Muscle of arm (tissue), 12 donors: ENCODE data around the gene HLA-G. TPM values are rescaled to one million over a fixed set of nuclear protein-coding genes. Genes with fewer than 3 reads are reported as not detected.
"Not testable (repeated sequence)": the region's sequence is repeated elsewhere in the genome, so short reads cannot be mapped to it uniquely, and the experiment has no call there.

Source experiments
- DNase-seq: peaks from one replicate; pipeline ENCODE4 v3.0.0-alpha.2; 2013
- polyA plus RNA-seq, 12 donors: library from polyadenylated mRNA; unstranded; fragments of 120-200 nt; gene quantifications; one replicate each; pipeline ENCODE4 v1.2.1, GENCODE V29; 2013; ENCODE audit not compliant: insufficient read length in 12 of 12

HLA-G gene
- polyA plus RNA-seq, 12 donors = 0.63 to 10.2 (median 5.4) TPM; not detected in 2

DNA sequence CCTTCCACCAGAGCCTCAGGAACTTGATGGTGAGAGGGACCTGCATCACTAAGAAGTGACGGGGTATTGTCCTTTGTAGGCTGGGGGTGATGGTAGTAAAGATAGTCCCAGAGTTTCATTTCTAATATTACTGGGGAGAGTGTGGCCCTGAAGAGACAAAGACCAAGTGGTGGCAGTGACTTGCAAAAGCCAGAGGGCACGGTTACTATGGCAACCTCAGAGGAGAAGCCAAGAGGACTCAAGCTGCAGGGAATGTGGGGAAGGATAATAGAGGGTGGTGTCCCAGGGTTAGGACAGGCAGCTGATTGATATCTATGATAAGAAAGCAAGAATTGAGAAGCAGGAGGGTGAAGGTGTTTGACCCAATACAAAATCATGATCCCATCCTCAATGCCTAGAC is 42.5 kb downstream of the HLA-G start:
- DNase-seq = no peak

GRCh38 chr6:29872791-29873190 is 45.2 kb downstream of the HLA-G start:
- no peak for DNase-seq

GRCh38 chr6:29875257-29875656 is 47.6 kb downstream of the HLA-G start:
- DNase-seq = no peak

DNA sequence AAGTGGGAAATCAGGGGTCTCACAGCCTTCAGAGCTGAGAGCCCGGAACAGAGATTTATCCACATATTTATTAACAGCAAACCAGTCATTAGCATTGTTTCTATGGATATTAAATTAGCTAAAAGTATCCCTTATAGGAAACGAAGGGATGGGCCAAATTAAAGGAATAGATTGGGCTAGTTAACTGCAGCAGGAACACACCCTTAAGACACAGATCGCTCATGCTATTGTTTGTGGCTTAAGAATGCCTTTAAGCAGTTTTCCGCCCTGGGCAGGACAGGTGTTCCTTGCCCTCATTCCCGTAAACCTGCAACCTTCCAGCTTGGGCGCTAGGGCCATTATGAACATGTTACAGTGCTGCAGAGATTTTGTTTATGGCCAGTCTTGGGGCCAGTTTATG is 48.1 kb downstream of the HLA-G start:
- not testable (repeated sequence) for DNase-seq

Other genes starting within 250 kb of the HLA-G start
- under 1 TPM in 8 of 12 donors, not detected in 4; 0.08 to 0.53 (median 0.16) TPM for gene OR2H2, start 242.7 kb upstream of the HLA-G start, polyA plus RNA-seq
- 10 to 100 TPM in 11 of 12 donors, not detected in 1; 25.4 to 85.6 (median 28.3) TPM for gene GABBR1, start 194.6 kb upstream of the HLA-G start, polyA plus RNA-seq
- under 1 TPM in 2 of 12 donors, not detected in 10; 0.27 to 0.34 TPM for gene MOG, start 170.7 kb upstream of the HLA-G start, polyA plus RNA-seq
- gene ZFP57, start 146.7 kb upstream of the HLA-G start, polyA plus RNA-seq = 1 to 10 TPM in 1 of 12 donors, under 1 TPM in 2, not detected in 9; 0.14 to 3.9 (median 0.17) TPM
- 10 to 100 TPM in 2 of 12 donors, 1 to 10 TPM in 9, not detected in 1; 4.0 to 15.9 (median 6.8) TPM for gene HLA-F, start 104.4 kb upstream of the HLA-G start, polyA plus RNA-seq
- 100 to 1,000 TPM in 6 of 12 donors, 10 to 100 TPM in 5, not detected in 1; 45.1 to 155 (median 101) TPM for gene HLA-A, start 114.7 kb downstream of the HLA-G start, polyA plus RNA-seq
- gene POLR1H, start 233.4 kb downstream of the HLA-G start, polyA plus RNA-seq = 10 to 100 TPM in 11 of 12 donors, not detected in 1; 17.4 to 30.2 (median 21.6) TPM
- 10 to 100 TPM in 11 of 12 donors, not detected in 1; 30.6 to 69.3 (median 37.6) TPM for gene PPP1R11, start 239.4 kb downstream of the HLA-G start, polyA plus RNA-seq
- gene RNF39, start 247.9 kb downstream of the HLA-G start, polyA plus RNA-seq = 1 to 10 TPM in 3 of 12 donors, under 1 TPM in 7, not detected in 2; 0.29 to 5.0 (median 0.63) TPM